SK-N-SH (cell line): ENCODE results near the gene INSYN2A. TPM values are rescaled to one million over a fixed set of nuclear protein-coding genes. Genes with fewer than 3 reads are reported as not detected.

Experiments used
- CTCF ChIA-PET: fragments of 300-600, 350-600 bp; formaldehyde crosslinking; extraction: SDS; loops from one replicate; lab custom pipeline; 2021; lab: Yijun Ruan, JAX
- POLR2A ChIA-PET: fragments of 350-600 bp; sonication (Branson Sonifier 250); formaldehyde crosslinking; extraction: SDS; loops from one replicate; lab custom pipeline; 2020; ENCODE audit warnings: antibody characterized with exemption, inconsistent platforms; lab: Yijun Ruan, JAX
- DNase-seq: peaks from one replicate; pipeline ENCODE4 v3.0.0; 2012
- H2AFZ ChIP-seq: fragments of 200-600 bp; sonication (generic); 2 replicates; pipeline ENCODE4 v1.8.1; 2016; ENCODE audit warnings: antibody characterized with exemption, mild to moderate bottlenecking, low read depth
- H3F3A ChIP-seq: fragments of 200-600 bp; sonication (generic); replicated peaks from 2 replicates; pipeline ENCODE3; 2016; ENCODE audit warnings: antibody characterized with exemption, mild to moderate bottlenecking; ENCODE audit not compliant: insufficient read depth
- H3K27ac ChIP-seq, 2 experiments: fragments of 200-500 bp in 1 of 2; fragments of 200-600 bp in 1 of 2; sonication (Bioruptor generic) in 1 of 2; sonication (generic), shearing (Covaris generic) in 1 of 2; 2 replicates each; pipeline versions ENCODE4 v1.5.1 to v1.6.1; 2014 to 2016; ENCODE audit warnings: low read depth in 2 of 2, inconsistent platforms in 1 of 2, low read length in 1 of 2, mild to moderate bottlenecking in 1 of 2, mixed read lengths in 1 of 2
- H3K27me3 ChIP-seq: fragments of 200-600 bp; sonication (generic), shearing (Covaris generic); 2 replicates; pipeline ENCODE4 v1.6.1; 2016; ENCODE audit warnings: mixed run types; ENCODE audit not compliant: insufficient read depth
- H3K36me3 ChIP-seq, 2 experiments: fragments of 200-500 bp in 1 of 2; fragments of 200-600 bp in 1 of 2; sonication (Bioruptor generic) in 1 of 2; sonication (generic) in 1 of 2; replicated peaks in 1 of 2; 2 replicates each; pipeline versions ENCODE3 to v1.5.1; 2014 to 2016; ENCODE audit warnings: low read length in 1 of 2, mild to moderate bottlenecking in 1 of 2; ENCODE audit not compliant: insufficient read depth in 2 of 2, control insufficient read depth in 1 of 2
- H3K4me1 ChIP-seq, 2 experiments: fragments of 200-500 bp in 1 of 2; fragments of 200-600 bp in 1 of 2; sonication (Bioruptor generic) in 1 of 2; sonication (generic), shearing (Covaris generic) in 1 of 2; 2 replicates each; pipeline versions ENCODE4 v1.5.1 to v1.6.1; 2014 to 2016; ENCODE audit warnings: low read depth in 1 of 2, low read length in 1 of 2, mixed run types in 1 of 2; ENCODE audit not compliant: insufficient read depth in 2 of 2, control insufficient read depth in 1 of 2
- H3K4me2 ChIP-seq: fragments of 200-600 bp; sonication (generic), shearing (Covaris generic); 2 replicates; pipeline ENCODE4 v1.6.1; 2017; ENCODE audit warnings: mixed run types
- H3K4me3 ChIP-seq, 2 experiments: fragments of 200-500 bp in 1 of 2; fragments of 200-600 bp in 1 of 2; sonication (Bioruptor generic) in 1 of 2; sonication (generic), shearing (Covaris generic) in 1 of 2; 2 replicates each; pipeline versions ENCODE4 v1.5.1 to v1.8.1; 2014 to 2016; ENCODE audit warnings: low read depth in 2 of 2, inconsistent platforms in 1 of 2, low read length in 1 of 2, mild to moderate bottlenecking in 1 of 2, mixed read lengths in 1 of 2, moderate library complexity in 1 of 2
- H3K79me2 ChIP-seq: fragments of 200-600 bp; sonication (generic); 2 replicates; pipeline ENCODE4 v1.8.1; 2017; ENCODE audit warnings: mild to moderate bottlenecking; ENCODE audit not compliant: insufficient read depth
- H3K9ac ChIP-seq: fragments of 200-600 bp; sonication (generic); 2 replicates; pipeline ENCODE4 v1.6.1; 2017; ENCODE audit warnings: mixed run types
- H3K9me2 ChIP-seq: fragments of 200-600 bp; sonication (generic); 2 replicates; pipeline ENCODE4 v1.6.1; 2017; ENCODE audit warnings: mixed run types
- H3K9me3 ChIP-seq: fragments of 200-600 bp; sonication (generic); 2 replicates; pipeline ENCODE4 v1.6.1; 2017; ENCODE audit warnings: mixed run types, mild to moderate bottlenecking, moderate library complexity
- H4K20me1 ChIP-seq: fragments of 200-600 bp; sonication (generic); 2 replicates; pipeline ENCODE4 v1.6.1; 2017; ENCODE audit warnings: mild to moderate bottlenecking, mixed run types; ENCODE audit not compliant: insufficient read depth
- CTCF ChIP-seq: fragments of 200-600 bp; sonication (generic); IDR thresholded peaks from 2 replicates; pipeline ENCODE4 v1.6.1; 2017; ENCODE audit warnings: antibody characterized with exemption, mild to moderate bottlenecking, moderate library complexity
- ELF1 ChIP-seq: IDR thresholded peaks from 2 replicates; pipeline ENCODE4 v1.4.0; 2012
- EP300 ChIP-seq, 2 experiments: IDR thresholded peaks; 2 replicates each; pipeline versions ENCODE4 v1.4.0 to v1.6.1; 2012; ENCODE audit warnings: borderline replicate concordance in 1 of 2, low read depth in 1 of 2, low read length in 1 of 2
- EZH2phosphoT487 ChIP-seq: fragments of 200-600 bp; sonication (generic); IDR thresholded peaks from 2 replicates; pipeline ENCODE4 v1.6.1; 2017; ENCODE audit warnings: low read depth, mixed run types, mild to moderate bottlenecking, antibody characterized with exemption, moderate library complexity, borderline replicate concordance
- GATA2 ChIP-seq: sonication (generic); formaldehyde crosslinking; IDR thresholded peaks from 2 replicates; pipeline ENCODE4 v1.5.0; 2020; ENCODE audit warnings: mild to moderate bottlenecking, missing genetic modification reagents
- JUND ChIP-seq: IDR thresholded peaks from 2 replicates; pipeline ENCODE4 v1.4.0; 2012
- MAX ChIP-seq: IDR thresholded peaks from 2 replicates; pipeline ENCODE4 v1.4.0; 2012; ENCODE audit warnings: low read depth
- NFIC ChIP-seq: IDR thresholded peaks from 2 replicates; pipeline ENCODE4 v1.4.0; 2012; ENCODE audit warnings: borderline replicate concordance
- PBX3 ChIP-seq: IDR thresholded peaks from 2 replicates; pipeline ENCODE4; 2012
- RXRA ChIP-seq: IDR thresholded peaks from 2 replicates; pipeline ENCODE4 v1.4.0; 2012; ENCODE audit warnings: low read depth, mild to moderate bottlenecking, borderline replicate concordance
- SIN3A ChIP-seq: IDR thresholded peaks from 2 replicates; pipeline ENCODE4 v1.6.1; 2012; ENCODE audit warnings: low read depth, mild to moderate bottlenecking, low read length, moderate library complexity, borderline replicate concordance
- USF1 ChIP-seq: IDR thresholded peaks from 2 replicates; pipeline ENCODE4 v1.4.0; 2012; ENCODE audit warnings: low read depth, borderline replicate concordance
- USF2 ChIP-seq: fragments of 150-350 bp; IDR thresholded peaks from 2 replicates; pipeline ENCODE4 v1.6.1; 2017; ENCODE audit warnings: antibody characterized with exemption, low read length, low read depth, borderline replicate concordance
- YY1 ChIP-seq: IDR thresholded peaks from 2 replicates; pipeline ENCODE4 v1.4.0; 2012; ENCODE audit warnings: low read depth, mild to moderate bottlenecking
- WGBS: methylation state at CpG from one replicate; pipeline ENCODE4 v1.1.6; 2017; ENCODE audit warnings: low lambda C conversion rate; 5-methylcytosine and 5-hydroxymethylcytosine counted together
- polyA plus RNA-seq, 3 experiments: library from polyadenylated mRNA; depleted of rRNA; stranded (reverse); fragments of >200 nt; gene quantifications; 2 replicates each; pipeline ENCODE4 v1.2.3, GENCODE V29; 2012

Gene INSYN2A
- polyA plus RNA-seq (2012; rRNA removed), result 0.19 and 0.28 TPM in 2 replicates
- polyA plus RNA-seq (2012; cell fraction: cytosol; rRNA removed), result 0.21 TPM in 2 replicates
- 0.26 and 0.30 TPM in 2 replicates for polyA plus RNA-seq (2012; cell fraction: nucleus; rRNA removed)

- Histone ChIP-seq H3K4me1 (peaks cover 0 to 10% of the 10 kb centered on the region in 2 experiments; a peak in 1 of 4 replicates), H3K9me2 (no peaks in the 10 kb centered on the region), H3K27ac (no peak within 1 kb of the TSS), H2AFZ (no peak within 1 kb of the TSS), H4K20me1 (peaks cover 41% of the 10 kb centered on the region), H3K79me2 (no peaks in the 10 kb centered on the region), H3K4me2 (peak within 1 kb of the TSS; percentile 93), H3K4me3 (peak within 1 kb of the TSS; percentile 46 to 66), H3K27me3 (no peaks in the 10 kb centered on the region), H3K9ac (no peak within 1 kb of the TSS), H3F3A (peaks cover 5% of the 10 kb centered on the region), H3K36me3 (no peaks in the 10 kb centered on the region), H3K9me3 (no peaks in the 10 kb centered on the region)
- POLR2A ChIA-PET, result no interaction called here
- TF ChIP-seq MAX (0 out of 2 replicates have a peak, but pooled peaks have one; percentile 6), EZH2phosphoT487 (no peak), PBX3 (no peak), CTCF (peak; percentile 37), USF1 (no peak)
- 15% methylated on average over 21 of the region's 81 CpGs for WGBS
- CTCF ChIA-PET, result interaction anchor here (0.8 to 6.6 kb wide), 4 partner anchors 10 to 206 kb away, joined by 3 to 29 read pairs (median 3); no protein-coding TSS in a partner anchor
- DNase-seq, result peak; percentile 78
These were observed at the start of gene INSYN2A for GRCh38 chr10:127196282-127197153. Gene INSYN2A, minus strand, starts transcription at chr10:127196591. Its CDS starts 20,196 bp downstream, at chr10:127176395.

GRCh38 chr10:127245456-127245855, 49.1 kb upstream of the INSYN2A start:
- Histone ChIP-seq H3K4me1 (no peaks in the 10 kb centered on the region), H3K9me3 (no peaks in the 10 kb centered on the region), H4K20me1 (no peaks in the 10 kb centered on the region), H3K36me3 (peaks cover 9 to 14% of the 10 kb centered on the region in 2 experiments), H2AFZ (no peak overlapping the region), H3K9ac (no peak overlapping the region), H3K4me3 (no peak overlapping the region), H3F3A (peaks cover 2% of the 10 kb centered on the region), H3K79me2 (no peaks in the 10 kb centered on the region), H3K4me2 (no peak overlapping the region), H3K27me3 (no peaks in the 10 kb centered on the region), H3K9me2 (no peaks in the 10 kb centered on the region), H3K27ac (no peak overlapping the region)
- no peak for TF ChIP-seq JUND
- no peak for TF ChIP-seq YY1
- no peak for TF ChIP-seq ELF1
- no peak for TF ChIP-seq PBX3
- TF ChIP-seq USF2, result no peak
- TF ChIP-seq NFIC, result no peak
- no peak for TF ChIP-seq GATA2
- TF ChIP-seq SIN3A, result no peak
- TF ChIP-seq EP300 (IDR thresholded peaks at IDR 0.05; ENCODE audit: borderline replicate concordance in 1 of 2, low read depth in 1 of 2, low read length in 1 of 2), result no peak
- TF ChIP-seq RXRA, result no peak
- DNase-seq, result no peak
- WGBS, result 95% methylated on average over 10 of the region's 10 CpGs
- ChIA-PET POLR2A (no interaction called here), CTCF (interaction anchor here (1.0 to 1.3 kb wide), 3 partner anchors 8 to 332 kb away, joined by 3 read pairs; no protein-coding TSS in a partner anchor)
